Gastrocnemius medialis (tissue), 4 donors: Measurements from ENCODE around the gene CARF. TPM values are rescaled to one million over a fixed set of nuclear protein-coding genes. Genes with fewer than 3 reads are reported as not detected.
"Not testable (repeated sequence)": the region's sequence is repeated elsewhere in the genome, so short reads cannot be mapped to it uniquely, and the experiment has no call there.

Source experiments
- ATAC-seq, 2 donors: fragments of 150-250 bp; one replicate each; pipeline ENCODE4 v1.9.1; 2016
- DNase-seq, 2 donors: peaks; one replicate each; pipeline ENCODE4 v3.0.0-alpha.2; 2019
- H3K27ac ChIP-seq, 4 donors: fragments of 200-600 bp; sonication (generic); 1 replicate in 1 of 4; 2 replicates in 3 of 4; pipeline ENCODE4 v1.5.1; 2016 to 2018; ENCODE audit warnings: mild to moderate bottlenecking in 2 of 4, moderate library complexity in 1 of 4
- H3K27me3 ChIP-seq, 3 donors: fragments of 200-600 bp; sonication (generic) in 2 of 3; 1 replicate in 1 of 3; 2 replicates in 2 of 3; pipeline versions ENCODE4 v1.5.1 to v1.6.0; 2016 to 2019; ENCODE audit warnings: mild to moderate bottlenecking in 1 of 3, moderate library complexity in 1 of 3
- H3K36me3 ChIP-seq, 2 donors: fragments of 200-600 bp; sonication (generic) in 1 of 2; one replicate each; pipeline ENCODE4 v1.5.1; 2017 to 2018
- H3K4me1 ChIP-seq, 2 donors: fragments of 200-600 bp; sonication (generic) in 1 of 2; one replicate each; pipeline ENCODE4 v1.5.1; 2016 to 2017; ENCODE audit warnings: mild to moderate bottlenecking in 2 of 2
- H3K4me3 ChIP-seq, 4 donors: fragments of 200-600 bp; sonication (generic) in 3 of 4; 1 replicate in 1 of 4; 2 replicates in 3 of 4; pipeline ENCODE4 v1.5.1; 2016 to 2019; ENCODE audit warnings: mild to moderate bottlenecking in 2 of 4
- H3K9me3 ChIP-seq, 3 donors: fragments of 200-600 bp; sonication (generic) in 2 of 3; 1 replicate in 1 of 3; 2 replicates in 2 of 3; pipeline ENCODE4 v1.5.1; 2016 to 2019
- POLR2A ChIP-seq, 2 donors: fragments of 450-650 bp; IDR thresholded peaks; one replicate each; pipeline ENCODE4 v1.6.1; 2017; ENCODE audit warnings: antibody characterized with exemption in 2 of 2, mild to moderate bottlenecking in 2 of 2, moderate library complexity in 2 of 2
- in situ Hi-C, 4 donors: fragments of 200-750 bp; cut with MboI; loops; one replicate each; pipeline versions ENCODE4 v1.15.0 to v1.8.0; 2017; ENCODE audit warnings: low sequenced_read_pairs in 4 of 4
- intact Hi-C: fragments of 100-400 bp; cut with DNase I; formaldehyde crosslinking; loops from one replicate; pipeline ENCODE4 v1.15.1; 2023; ENCODE audit warnings: low total_unique reads
- total RNA-seq, 4 donors: library from RNA; depleted of rRNA; stranded (reverse); fragments of >200 nt; gene quantifications; one replicate each; pipeline versions ENCODE4 v1.1.0 to v1.2.3, GENCODE V29; 2016
- TF ChIP-seq, protein P1 (sequence below), 5 experiments: fragments of 450-650 bp in 3 of 5; fragments of 200-600 bp in 2 of 5; sonication (generic) in 2 of 5; IDR thresholded peaks in 4 of 5; conservative IDR thresholded peaks in 1 of 5; 1 replicate in 4 of 5; 2 replicates in 1 of 5; pipeline ENCODE4 v1.5.1; 2016 to 2019; ENCODE audit warnings: antibody characterized with exemption in 5 of 5, mild to moderate bottlenecking in 3 of 5, moderate library complexity in 3 of 5

CARF gene
- total RNA-seq, 4 donors from 2014 or later, result 2.2 to 12.2 (median 4.0) TPM

DNA sequence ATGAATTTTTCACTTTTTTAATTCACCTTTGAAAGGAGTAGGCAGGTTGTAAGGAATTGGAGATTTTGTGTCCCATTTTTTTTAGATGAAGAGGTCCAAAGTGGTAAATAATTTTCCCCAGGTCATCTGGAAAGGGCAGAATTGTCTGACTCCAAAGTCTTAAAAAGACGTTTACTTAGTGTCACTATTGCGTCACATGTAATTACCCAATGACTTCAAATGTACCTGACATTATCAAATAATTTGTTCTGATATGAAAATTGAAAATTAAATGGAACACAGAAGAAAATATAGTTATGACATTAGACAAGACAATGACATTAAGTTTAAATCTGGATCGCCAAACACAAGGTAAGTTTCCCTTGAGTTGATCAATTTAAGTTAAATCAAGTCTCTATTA, 78.4 kb downstream of the CARF start:
- Histone ChIP-seq H3K4me1 (no peaks in the 10 kb centered on the region), H3K27me3 (no peaks in the 10 kb centered on the region), H3K9me3 (no peaks in the 10 kb centered on the region), H3K36me3 (no peaks in the 10 kb centered on the region), H3K4me3 (no peak overlapping the region), H3K27ac (no peak overlapping the region)
- intact Hi-C loops (no loop called here), in situ Hi-C loops (no loop called here)
- no peak for DNase-seq
- TF ChIP-seq POLR2A (IDR thresholded peaks at IDR 0.05), result no peak
- TF ChIP-seq, protein P1, sequence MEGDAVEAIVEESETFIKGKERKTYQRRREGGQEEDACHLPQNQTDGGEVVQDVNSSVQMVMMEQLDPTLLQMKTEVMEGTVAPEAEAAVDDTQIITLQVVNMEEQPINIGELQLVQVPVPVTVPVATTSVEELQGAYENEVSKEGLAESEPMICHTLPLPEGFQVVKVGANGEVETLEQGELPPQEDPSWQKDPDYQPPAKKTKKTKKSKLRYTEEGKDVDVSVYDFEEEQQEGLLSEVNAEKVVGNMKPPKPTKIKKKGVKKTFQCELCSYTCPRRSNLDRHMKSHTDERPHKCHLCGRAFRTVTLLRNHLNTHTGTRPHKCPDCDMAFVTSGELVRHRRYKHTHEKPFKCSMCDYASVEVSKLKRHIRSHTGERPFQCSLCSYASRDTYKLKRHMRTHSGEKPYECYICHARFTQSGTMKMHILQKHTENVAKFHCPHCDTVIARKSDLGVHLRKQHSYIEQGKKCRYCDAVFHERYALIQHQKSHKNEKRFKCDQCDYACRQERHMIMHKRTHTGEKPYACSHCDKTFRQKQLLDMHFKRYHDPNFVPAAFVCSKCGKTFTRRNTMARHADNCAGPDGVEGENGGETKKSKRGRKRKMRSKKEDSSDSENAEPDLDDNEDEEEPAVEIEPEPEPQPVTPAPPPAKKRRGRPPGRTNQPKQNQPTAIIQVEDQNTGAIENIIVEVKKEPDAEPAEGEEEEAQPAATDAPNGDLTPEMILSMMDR (IDR thresholded peaks at IDR 0.05 in 4 of 5, conservative IDR thresholded peaks at IDR 0.05 in 1 of 5), result no peak
- no peak for ATAC-seq

- H3K9me3 ChIP-seq, intact Hi-C loops, ATAC-seq, DNase-seq, H3K27me3 ChIP-seq, in situ Hi-C loops, H3K4me1 ChIP-seq, H3K27ac ChIP-seq, H3K4me3 ChIP-seq, H3K36me3 ChIP-seq: not testable (repeated sequence)
Observed at GRCh38 chr2:202997113-202997512, 85.0 kb downstream of the CARF start.

GRCh38 chr2:203002054-203002821, 90.2 kb downstream of the CARF start:
- intact Hi-C loops, result no loop called here

GRCh38 chr2:203003716-203004115, 91.6 kb downstream of the CARF start:
- Histone ChIP-seq H3K27ac (no peak overlapping the region), H3K27me3 (no peaks in the 10 kb centered on the region), H3K4me1 (no peaks in the 10 kb centered on the region), H3K9me3 (no peaks in the 10 kb centered on the region), H3K36me3 (no peaks in the 10 kb centered on the region), H3K4me3 (no peak overlapping the region)
- no peak for ATAC-seq
- in situ Hi-C loops (no loop called here), intact Hi-C loops (no loop called here)
- TF ChIP-seq POLR2A (IDR thresholded peaks at IDR 0.05), result no peak
- TF ChIP-seq, protein P1 (IDR thresholded peaks at IDR 0.05 in 4 of 5, conservative IDR thresholded peaks at IDR 0.05 in 1 of 5), result no peak
- no peak for DNase-seq

More at GRCh38 chr2:203002054-203002821, 90.2 kb downstream of the CARF start:
- H3K4me3 ChIP-seq, result no peak overlapping the region
- no peak for TF ChIP-seq POLR2A (IDR thresholded peaks at IDR 0.05)
- in situ Hi-C loops, result no loop called here
- no peak overlapping the region for H3K27ac ChIP-seq
- ATAC-seq (no peak), DNase-seq (no peak)
- no peaks in the 10 kb centered on the region for H3K36me3 ChIP-seq
- H3K4me1 ChIP-seq, result no peaks in the 10 kb centered on the region
- H3K9me3 ChIP-seq, result no peaks in the 10 kb centered on the region
- no peaks in the 10 kb centered on the region for H3K27me3 ChIP-seq

GRCh38 chr2:203014456-203015199, 102.6 kb downstream of the CARF start, which contains the start of gene NBEAL1:
Gene NBEAL1, plus strand, starts transcription at chr2:203014875. Its CDS starts 1,510 bp downstream, at chr2:203016385.
- intact Hi-C loops, result loop anchor here (1.0 to 10.0 kb wide), 5 partner anchors 103 to 980 kb away; partner anchors contain the start of genes BMPR2, FZD7, NOP58 and WDR12
- DNase-seq (peak; percentile 97 to 98), ATAC-seq (peak; percentile 94 to 97)
- Histone ChIP-seq H3K27me3 (no peaks in the 10 kb centered on the region), H3K4me3 (peak within 1 kb of the TSS; percentile 70 to 88 (median 78)), H3K27ac (peak within 1 kb of the TSS; percentile 90 to 96 (median 94)), H3K4me1 (peaks cover 36 to 42% of the 10 kb centered on the region in 2 donors), H3K9me3 (no peaks in the 10 kb centered on the region), H3K36me3 (no peaks in the 10 kb centered on the region)
- in situ Hi-C loops, result no loop called here
- TF ChIP-seq, protein P1 (IDR thresholded peaks at IDR 0.05 in 4 of 5, conservative IDR thresholded peaks at IDR 0.05 in 1 of 5), result no peak
- peak; percentile 76 to 86 for TF ChIP-seq POLR2A (IDR thresholded peaks at IDR 0.05)
